Fibroblast of villous mesenchyme (primary cell): ENCODE results near the gene MYOD1. TPM values are rescaled to one million over a fixed set of nuclear protein-coding genes. Genes with fewer than 3 reads are reported as not detected.

Source experiments
- DNase-seq: peaks from one replicate; pipeline ENCODE4 v3.0.0-alpha.2; 2010; ENCODE audit warnings: low read depth
- H3K4me3 ChIP-seq: 2 replicates; pipeline ENCODE4 v1.5.1; 2011; ENCODE audit warnings: low read depth, mild to moderate bottlenecking, low read length
- total RNA-seq: library from RNA; depleted of rRNA; stranded (reverse); fragments of >200 nt; gene quantifications from 2 replicates; pipeline ENCODE4 v1.2.3, GENCODE V29; 2012
- TF ChIP-seq, protein P1 (sequence below): IDR thresholded peaks from 2 replicates; pipeline ENCODE4 v1.5.1; 2012; ENCODE audit warnings: low read depth, mild to moderate bottlenecking, low read length; ENCODE audit not compliant: insufficient read depth

MYOD1 gene
- total RNA-seq, 1 donor, result under 0.01 TPM

DNA sequence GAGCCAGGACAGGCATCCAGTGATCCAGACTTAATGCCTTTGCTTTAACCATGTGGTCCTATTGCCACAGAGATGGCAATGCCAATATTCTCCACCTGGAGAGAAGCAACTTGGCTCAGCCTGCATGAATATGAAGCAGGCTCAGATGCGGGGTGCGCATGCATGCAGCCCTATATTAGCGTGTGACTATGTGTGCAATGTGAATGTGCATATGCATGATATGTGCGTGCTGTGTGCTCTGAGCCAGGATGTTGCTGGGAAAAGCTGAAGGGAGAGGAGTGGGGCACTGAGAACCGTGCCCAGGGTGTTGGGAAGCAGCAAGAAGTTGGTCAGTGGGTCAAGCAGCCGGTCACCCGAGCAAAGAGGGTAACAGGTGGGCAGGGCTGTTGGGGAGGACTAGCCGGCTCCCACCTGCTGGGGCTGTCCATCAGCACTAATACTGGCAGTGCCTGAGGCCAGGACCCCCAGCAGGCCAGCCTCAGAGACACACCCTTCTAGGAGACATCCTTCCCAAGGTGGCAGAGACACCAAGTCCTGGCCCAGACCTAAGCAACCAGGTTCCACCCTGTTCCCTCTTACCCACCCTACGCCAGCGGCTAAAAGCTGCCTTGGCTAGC, 24.8 kb upstream of the MYOD1 start:
- TF ChIP-seq, protein P1, sequence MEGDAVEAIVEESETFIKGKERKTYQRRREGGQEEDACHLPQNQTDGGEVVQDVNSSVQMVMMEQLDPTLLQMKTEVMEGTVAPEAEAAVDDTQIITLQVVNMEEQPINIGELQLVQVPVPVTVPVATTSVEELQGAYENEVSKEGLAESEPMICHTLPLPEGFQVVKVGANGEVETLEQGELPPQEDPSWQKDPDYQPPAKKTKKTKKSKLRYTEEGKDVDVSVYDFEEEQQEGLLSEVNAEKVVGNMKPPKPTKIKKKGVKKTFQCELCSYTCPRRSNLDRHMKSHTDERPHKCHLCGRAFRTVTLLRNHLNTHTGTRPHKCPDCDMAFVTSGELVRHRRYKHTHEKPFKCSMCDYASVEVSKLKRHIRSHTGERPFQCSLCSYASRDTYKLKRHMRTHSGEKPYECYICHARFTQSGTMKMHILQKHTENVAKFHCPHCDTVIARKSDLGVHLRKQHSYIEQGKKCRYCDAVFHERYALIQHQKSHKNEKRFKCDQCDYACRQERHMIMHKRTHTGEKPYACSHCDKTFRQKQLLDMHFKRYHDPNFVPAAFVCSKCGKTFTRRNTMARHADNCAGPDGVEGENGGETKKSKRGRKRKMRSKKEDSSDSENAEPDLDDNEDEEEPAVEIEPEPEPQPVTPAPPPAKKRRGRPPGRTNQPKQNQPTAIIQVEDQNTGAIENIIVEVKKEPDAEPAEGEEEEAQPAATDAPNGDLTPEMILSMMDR, result no peak
- H3K4me3 ChIP-seq, result no peak overlapping the region
- no peak for DNase-seq

DNA sequence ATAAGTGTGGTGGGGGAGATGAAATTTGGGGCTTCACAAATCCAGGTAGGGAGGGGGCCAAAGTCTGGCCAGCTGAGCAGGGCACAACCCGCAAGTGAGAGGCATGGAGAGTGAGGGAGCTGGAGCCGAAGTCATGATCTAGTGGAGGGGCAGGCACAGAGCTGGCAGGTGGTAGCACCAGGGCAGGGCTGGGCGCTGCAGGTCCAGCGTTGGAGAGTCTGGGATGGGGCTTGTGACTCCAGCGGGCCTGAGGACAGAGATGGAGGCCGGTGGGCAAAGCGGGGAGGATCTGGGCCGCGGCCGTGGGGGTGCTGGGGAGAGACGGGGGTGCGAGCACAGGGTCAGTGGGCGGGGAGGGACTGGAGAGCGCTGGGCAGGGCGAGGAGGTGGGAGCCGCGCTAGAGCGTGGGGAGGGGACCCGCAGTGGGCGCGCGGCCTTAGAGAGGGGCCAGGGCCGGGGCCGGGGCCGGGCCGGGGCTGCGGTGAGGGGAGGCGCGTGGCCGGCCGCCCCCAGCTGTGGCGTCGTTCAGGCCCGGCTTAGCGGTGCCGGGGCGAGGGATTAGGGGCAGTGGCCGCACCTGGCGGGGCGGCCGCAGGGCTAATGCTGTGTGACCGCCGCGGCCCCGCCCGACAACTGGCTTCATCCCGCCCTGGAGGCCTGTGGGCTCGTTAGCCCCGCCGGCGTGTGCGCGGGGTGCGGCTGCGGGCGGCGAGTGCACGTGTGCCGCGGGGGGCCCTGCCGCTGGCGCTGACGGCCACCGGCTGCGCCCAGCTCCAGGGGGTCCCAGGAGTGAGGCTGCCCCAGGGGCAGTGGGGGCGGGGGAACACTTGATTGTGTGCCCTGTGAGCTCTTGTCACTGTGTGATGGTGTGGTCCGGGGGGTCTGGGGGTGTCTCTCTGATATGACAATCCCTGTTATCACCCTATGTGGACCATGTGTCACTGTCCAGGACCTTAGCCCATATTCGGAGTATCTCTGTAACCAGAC, 23.6 kb upstream of the MYOD1 start:
- DNase-seq, result no peak
- H3K4me3 ChIP-seq, result no peak overlapping the region
- TF ChIP-seq, protein P1, result no peak

DNA sequence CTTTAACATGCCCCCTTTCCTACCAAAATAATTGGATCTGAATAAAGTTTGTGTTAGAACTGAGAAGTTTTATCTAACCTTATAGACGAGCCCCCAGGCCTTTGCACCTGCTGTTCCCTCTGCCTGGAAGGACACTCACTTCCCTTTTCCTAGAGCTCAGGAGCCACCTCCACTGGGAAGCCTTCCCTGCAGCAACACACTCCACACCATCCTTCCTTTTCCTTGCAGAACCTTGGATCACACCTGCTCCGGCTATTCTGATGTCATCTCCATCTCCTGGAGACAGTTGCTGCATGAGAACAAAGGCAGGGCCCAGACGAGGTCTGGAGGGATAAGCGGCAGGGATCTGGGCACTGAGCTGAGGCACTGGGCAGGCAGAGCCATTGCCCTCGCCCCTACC, 22.6 kb upstream of the MYOD1 start:
- no peak overlapping the region for H3K4me3 ChIP-seq
- TF ChIP-seq, protein P1, result no peak
- no peak for DNase-seq

DNA sequence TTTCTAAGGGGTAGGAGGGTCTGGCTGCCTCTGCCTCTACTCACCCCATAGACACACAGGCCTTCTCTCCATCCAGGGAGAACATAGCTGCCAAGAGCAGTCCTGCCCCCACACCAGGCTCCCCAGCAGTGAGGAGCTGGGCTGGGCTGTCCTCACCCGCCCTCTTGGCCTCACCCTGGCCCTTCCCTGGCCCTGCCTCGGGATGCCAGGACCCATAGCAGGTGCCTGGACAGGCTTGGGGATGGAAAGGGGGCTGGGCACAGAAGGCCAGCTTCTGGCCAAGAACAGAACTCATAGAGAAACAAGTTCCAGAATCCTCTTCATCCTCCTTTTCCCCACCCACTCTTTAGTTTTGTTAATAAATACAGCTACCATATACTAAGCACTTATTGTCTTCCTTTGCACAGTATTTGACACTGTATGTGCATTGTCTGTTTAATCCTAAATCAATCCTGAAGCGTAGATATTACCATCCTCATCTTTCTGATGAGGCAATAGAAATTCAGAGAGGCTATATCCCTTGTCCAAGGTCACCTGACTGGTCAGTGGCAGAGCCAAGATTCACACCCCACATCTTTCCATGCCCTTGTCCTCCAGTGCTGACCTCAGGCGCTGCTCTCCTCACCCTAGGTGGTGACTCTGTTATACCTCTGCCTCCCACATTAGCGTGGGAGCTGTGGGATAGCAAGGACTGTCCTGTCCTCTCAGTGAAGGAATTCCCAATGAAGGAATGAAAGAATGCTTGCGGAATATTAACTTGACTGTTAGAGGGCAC, 22.0 kb upstream of the MYOD1 start:
- H3K4me3 ChIP-seq, result no peak overlapping the region
- TF ChIP-seq, protein P1, result no peak
- DNase-seq, result no peak

DNA sequence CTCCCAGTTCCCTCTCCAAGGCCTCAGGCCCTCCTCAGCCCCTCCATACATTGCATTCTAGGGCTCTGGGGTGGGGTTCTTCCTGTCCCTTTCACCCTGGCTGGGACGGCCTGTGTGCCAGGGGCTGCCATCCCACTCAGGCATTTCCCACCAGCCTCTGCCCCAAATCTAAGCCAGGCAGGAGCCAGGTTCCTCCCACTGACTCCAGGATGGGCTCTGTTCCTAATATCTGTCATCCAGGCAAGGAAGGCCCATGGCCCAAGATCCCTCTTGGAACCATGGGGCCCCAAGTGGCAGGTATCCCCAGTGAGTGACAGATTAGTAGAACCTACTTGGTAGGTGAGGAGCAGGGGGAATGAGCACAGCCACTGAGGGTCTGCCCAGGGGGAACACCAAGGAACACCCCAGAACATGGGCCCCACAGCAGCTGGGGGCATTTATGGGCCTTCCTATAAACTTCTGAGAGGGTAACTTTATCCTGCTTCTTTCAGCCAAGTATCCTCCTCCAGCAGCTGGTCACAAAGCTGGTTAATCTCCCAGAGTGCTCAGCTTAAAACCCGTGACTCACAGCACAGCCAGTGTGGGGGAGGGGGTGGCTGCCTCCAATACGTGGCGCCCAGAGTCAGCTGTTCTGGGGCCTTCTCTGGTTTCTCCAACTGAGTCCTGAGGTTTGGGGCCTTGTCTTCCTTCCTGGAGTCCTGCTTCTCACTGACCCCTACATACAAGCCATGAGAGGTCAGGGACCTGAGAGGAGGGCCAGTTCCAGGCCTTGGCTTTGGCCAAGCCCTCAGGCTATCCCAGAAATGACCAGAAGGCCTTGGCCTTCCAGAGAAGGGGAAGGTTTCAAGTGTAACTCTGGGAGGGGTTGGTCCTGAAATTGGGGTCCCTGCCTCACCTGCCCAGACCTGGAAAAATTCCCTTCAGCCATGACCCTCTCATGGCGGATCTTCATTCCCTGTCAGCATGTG, 19.9 kb upstream of the MYOD1 start:
- peak; percentile 62 for DNase-seq
- TF ChIP-seq, protein P1, result no peak
- no peak overlapping the region for H3K4me3 ChIP-seq

DNA sequence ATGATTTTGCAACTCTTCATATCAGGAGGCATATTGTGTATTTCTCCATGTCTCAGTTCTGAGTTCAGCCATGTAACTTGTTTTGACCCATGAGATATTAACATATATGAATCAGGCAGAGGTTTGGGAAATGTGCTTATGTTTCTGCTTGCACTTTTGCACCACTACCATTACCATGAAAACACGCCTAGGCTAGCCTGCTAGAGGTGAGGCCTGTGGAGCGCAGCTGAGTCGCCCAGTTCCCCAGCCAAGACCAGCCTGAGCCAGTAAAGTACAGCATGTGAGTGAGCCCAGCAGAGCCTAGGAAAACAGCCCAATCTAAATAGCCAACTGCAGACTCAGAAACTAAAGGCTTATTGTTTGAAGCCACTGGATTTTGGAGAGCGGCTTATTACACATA, 18.4 kb upstream of the MYOD1 start:
- DNase-seq, result no peak
- TF ChIP-seq, protein P1, result no peak
- H3K4me3 ChIP-seq, result no peak overlapping the region
